CD14-positive monocyte (primary cell): ENCODE results near the gene NXPH3. TPM values are rescaled to one million over a fixed set of nuclear protein-coding genes. Genes with fewer than 3 reads are reported as not detected.

Experiments
- DNase-seq, 3 donors: peaks; one replicate each; pipeline ENCODE4 v3.0.0-alpha.2; 2011 to 2022
- H2AFZ ChIP-seq: 2 replicates; pipeline ENCODE4 v1.6.0; 2012; ENCODE audit warnings: mild to moderate bottlenecking, low read depth, low read length, inconsistent platforms; ENCODE audit not compliant: insufficient read depth, poor library complexity, severe bottlenecking
- H3K27ac ChIP-seq, 2 donors: 1 replicate in 1 of 2; 2 replicates in 1 of 2; pipeline ENCODE4 v1.5.1; 2012 to 2013; ENCODE audit warnings: low read length in 2 of 2, control low read depth in 1 of 2, inconsistent platforms in 1 of 2, low read depth in 1 of 2, mild to moderate bottlenecking in 1 of 2
- H3K27me3 ChIP-seq, 2 donors: one replicate each; pipeline versions ENCODE4 v1.6.0 to v1.6.1; 2011 to 2013; ENCODE audit warnings: low read length in 2 of 2; ENCODE audit not compliant: control insufficient read depth in 2 of 2, insufficient read depth in 2 of 2
- H3K36me3 ChIP-seq, 2 donors: replicated peaks in 1 of 2; 1 replicate in 1 of 2; 2 replicates in 1 of 2; pipeline versions ENCODE4 v1.5.1 to v1.6.1; 2012 to 2013; ENCODE audit warnings: low read length in 2 of 2, control low read depth in 1 of 2, inconsistent platforms in 1 of 2, mild to moderate bottlenecking in 1 of 2; ENCODE audit not compliant: insufficient read depth in 2 of 2, control insufficient read depth in 1 of 2
- H3K4me1 ChIP-seq, 2 donors: 1 replicate in 1 of 2; 2 replicates in 1 of 2; pipeline versions ENCODE4 v1.5.1 to v1.6.1; 2012 to 2013; ENCODE audit warnings: low read length in 2 of 2, control low read depth in 1 of 2, inconsistent platforms in 1 of 2, mild to moderate bottlenecking in 1 of 2, moderate library complexity in 1 of 2; ENCODE audit not compliant: insufficient read depth in 2 of 2, control insufficient read depth in 1 of 2
- H3K4me2 ChIP-seq: replicated peaks from 2 replicates; pipeline ENCODE3; 2012; ENCODE audit warnings: low read length, moderate library complexity, mild to moderate bottlenecking; ENCODE audit not compliant: poor library complexity, severe bottlenecking; ENCODE audit errors: extremely low read depth
- H3K4me3 ChIP-seq, 3 experiments: fragments of 200-600 bp in 1 of 3; sonication (generic) in 1 of 3; replicated peaks in 1 of 3; 1 replicate in 2 of 3; 2 replicates in 1 of 3; pipeline ENCODE4 v1.5.1; 2011 to 2013; ENCODE audit warnings: low read length in 3 of 3, mild to moderate bottlenecking in 3 of 3, control low read depth in 2 of 3, low read depth in 2 of 3, inconsistent platforms in 1 of 3, moderate library complexity in 1 of 3
- H3K79me2 ChIP-seq: 2 replicates; pipeline ENCODE4 v1.6.0; 2012; ENCODE audit warnings: mild to moderate bottlenecking, control low read depth, inconsistent platforms, low read length, moderate library complexity; ENCODE audit not compliant: insufficient read depth
- H3K9ac ChIP-seq: 2 replicates; pipeline ENCODE4 v1.6.0; 2017; ENCODE audit warnings: low read length, mild to moderate bottlenecking; ENCODE audit not compliant: insufficient read depth, poor library complexity, severe bottlenecking
- H3K9me3 ChIP-seq, 2 donors: replicated peaks in 1 of 2; 1 replicate in 1 of 2; 2 replicates in 1 of 2; pipeline versions ENCODE4 v1.5.1 to v1.6.1; 2012 to 2013; ENCODE audit warnings: low read length in 2 of 2, control low read depth in 1 of 2; ENCODE audit not compliant: control insufficient read depth in 1 of 2, insufficient read depth in 1 of 2
- H4K20me1 ChIP-seq: 2 replicates; pipeline ENCODE4 v1.6.0; 2012; ENCODE audit warnings: mild to moderate bottlenecking, low read length, control low read depth, moderate library complexity; ENCODE audit not compliant: insufficient read depth
- H3K27ac Mint-ChIP-seq, 7 donors: one replicate each; pipeline ENCODE4 v1.8.0; 2020; ENCODE audit warnings: mild to moderate bottlenecking in 7 of 7, mixed read lengths in 7 of 7, moderate library complexity in 6 of 7, inconsistent platforms in 2 of 7
- H3K27me3 Mint-ChIP-seq, 3 donors: one replicate each; pipeline ENCODE4 v1.8.0; 2021 to 2022; ENCODE audit warnings: low read depth in 3 of 3, mild to moderate bottlenecking in 3 of 3, mixed read lengths in 3 of 3, moderate library complexity in 3 of 3, inconsistent platforms in 1 of 3
- H3K36me3 Mint-ChIP-seq, 2 donors: one replicate each; pipeline ENCODE4 v1.8.0; 2020; ENCODE audit warnings: mixed read lengths in 2 of 2, inconsistent platforms in 1 of 2, mild to moderate bottlenecking in 1 of 2
- H3K4me1 Mint-ChIP-seq: one replicate; pipeline ENCODE4 v1.8.0; 2020; ENCODE audit warnings: mild to moderate bottlenecking, mixed read lengths
- H3K4me3 Mint-ChIP-seq, 2 donors: one replicate each; pipeline ENCODE4 v1.8.0; 2020; ENCODE audit warnings: mild to moderate bottlenecking in 2 of 2, mixed read lengths in 2 of 2, moderate library complexity in 1 of 2
- H3K9me3 Mint-ChIP-seq, 7 donors: one replicate each; pipeline ENCODE4 v1.8.0; 2020 to 2022; ENCODE audit warnings: mixed read lengths in 7 of 7, mild to moderate bottlenecking in 6 of 7, moderate library complexity in 6 of 7, inconsistent platforms in 2 of 7
- CTCF ChIP-seq: fragments of 200-600 bp; IDR thresholded peaks from one replicate; pipeline ENCODE4 v1.8.0; 2022; ENCODE audit warnings: antibody characterized with exemption, mild to moderate bottlenecking
- WGBS: methylation state at CpG from one replicate; pipeline ENCODE4 v1.1.5; 2013; ENCODE audit warnings: missing lambda C conversion rate; ENCODE audit not compliant: insufficient coverage; 5-methylcytosine and 5-hydroxymethylcytosine counted together
- intact Hi-C, 2 donors: fragments of 100-400 bp; cut with micrococcal nuclease; formaldehyde crosslinking; loops; one replicate each; pipeline versions ENCODE4 v1.15.0 to v1.15.1; 2023
- polyA plus RNA-seq, 3 donors: library from polyadenylated mRNA; depleted of rRNA in 1 of 3; unstranded in 2 of 3; stranded (reverse) in 1 of 3; fragments of 300-500 nt in 2 of 3; fragments of >200 nt in 1 of 3; fragmentation: Illumina TruSeq in 2 of 3; gene quantifications; 1 replicate in 2 of 3; 2 replicates in 1 of 3; pipeline ENCODE4 v1.2.3, GENCODE V29; 2012 to 2021

The NXPH3 gene
- polyA plus RNA-seq, 3 donors, result not detected

- Histone ChIP-seq H3K9me3 (no peaks in the 10 kb centered on the region), H4K20me1 (no peaks in the 10 kb centered on the region), H3K9ac (no peak overlapping the region), H3K36me3 (no peaks in the 10 kb centered on the region), H3K4me3 (no peak overlapping the region), H3K79me2 (no peaks in the 10 kb centered on the region), H3K4me2 (no peak overlapping the region), H3K4me1 (peaks cover 18 to 24% of the 10 kb centered on the region in 2 donors), H3K27ac (no peak overlapping the region), H3K27me3 (peaks cover 6 to 58% of the 10 kb centered on the region in 2 donors), H2AFZ (no peak overlapping the region)
- peaks cover 20% of the 10 kb centered on the region for H3K4me1 Mint-ChIP-seq
- TF ChIP-seq CTCF, result no peak
- 72% methylated on average over 7 of the region's 11 CpGs for WGBS
- H3K36me3 Mint-ChIP-seq, result no peaks in the 10 kb centered on the region
- peak overlapping the region; percentile 20 to 54 for H3K4me3 Mint-ChIP-seq
- peaks cover 0 to 5% (median 2%) of the 10 kb centered on the region in 7 donors for H3K9me3 Mint-ChIP-seq
- H3K27ac Mint-ChIP-seq, result peak overlapping the region in 1 of 7 donors; percentile 1
- peaks cover 54 to 69% (median 64%) of the 10 kb centered on the region in 3 donors for H3K27me3 Mint-ChIP-seq
- no peak for DNase-seq
- intact Hi-C loops, result loop anchor here (5.0 to 10.0 kb wide), 3 partner anchors 207 to 424 kb away; partner anchors contain the start of gene DLX3 (in 1 of the 2)
Measured at GRCh38 chr17:49570540-49571242, 5.0 kb upstream of the NXPH3 start.

GRCh38 chr17:49571283-49571682 is 4.4 kb upstream of the NXPH3 start:
- no peaks in the 10 kb centered on the region for H3K36me3 Mint-ChIP-seq
- no peak overlapping the region for H3K27ac Mint-ChIP-seq
- Histone ChIP-seq H3K4me1 (peaks cover 18 to 30% of the 10 kb centered on the region in 2 donors), H3K9ac (no peak overlapping the region), H3K4me3 (no peak overlapping the region), H3K36me3 (no peaks in the 10 kb centered on the region), H2AFZ (no peak overlapping the region), H3K4me2 (no peak overlapping the region), H3K27ac (no peak overlapping the region), H3K27me3 (peaks cover 6 to 62% of the 10 kb centered on the region in 2 donors), H3K79me2 (no peaks in the 10 kb centered on the region), H4K20me1 (no peaks in the 10 kb centered on the region), H3K9me3 (no peaks in the 10 kb centered on the region)
- no peak for DNase-seq
- H3K4me3 Mint-ChIP-seq, result peak overlapping the region in 1 of 2 donors; percentile 54
- peaks cover 1 to 8% (median 5%) of the 10 kb centered on the region in 7 donors for H3K9me3 Mint-ChIP-seq
- H3K27me3 Mint-ChIP-seq, result peaks cover 51 to 69% (median 61%) of the 10 kb centered on the region in 3 donors
- WGBS, result 81% methylated on average over 6 of the region's 6 CpGs
- no peak for TF ChIP-seq CTCF
- peaks cover 18% of the 10 kb centered on the region for H3K4me1 Mint-ChIP-seq
- intact Hi-C loops, result loop anchor here (5.0 to 10.0 kb wide), 3 partner anchors 206 to 424 kb away; partner anchors contain the start of gene DLX3 (in 1 of the 2)
